ENCODE data around the gene TLE3.

TLE3 gene

GRCh38 chr15:70061696-70062270 lies 35.9 kb downstream of the TLE3 start:
- DNase-seq = no peak

- no peak for DNase-seq
Observed at GRCh38 chr15:70060993-70061305, 36.8 kb downstream of the TLE3 start.

GRCh38 chr15:70060214-70060992 lies 37.3 kb downstream of the TLE3 start:
- DNase-seq = no peak

- DNase-seq = no peak
Observed at GRCh38 chr15:70059476-70060213, 38.1 kb downstream of the TLE3 start.

- DNase-seq = no peak
Observed at GRCh38 chr15:70058642-70059360, 38.9 kb downstream of the TLE3 start.

GRCh38 chr15:70057931-70058641 lies 39.6 kb downstream of the TLE3 start:
- no peak for DNase-seq

- no peak for DNase-seq
Observed at GRCh38 chr15:70056091-70056680, 41.5 kb downstream of the TLE3 start.

- no peak for DNase-seq
Observed at GRCh38 chr15:70055601-70056051, 42.1 kb downstream of the TLE3 start.

GRCh38 chr15:70054884-70055387 lies 42.8 kb downstream of the TLE3 start:
- no peak for DNase-seq

GRCh38 chr15:70054366-70054765 lies 43.4 kb downstream of the TLE3 start:
- DNase-seq = no peak

GRCh38 chr15:70053716-70054229 lies 43.9 kb downstream of the TLE3 start:
- DNase-seq = no peak

GRCh38 chr15:70053001-70053715 lies 44.6 kb downstream of the TLE3 start:
- no peak for DNase-seq

- no peak for DNase-seq
Observed at GRCh38 chr15:70051948-70052633, 45.6 kb downstream of the TLE3 start.

GRCh38 chr15:70050970-70051369 lies 46.7 kb downstream of the TLE3 start:
- no peak for DNase-seq

- no peak for DNase-seq
Observed at GRCh38 chr15:70050441-70050840, 47.3 kb downstream of the TLE3 start.

- no peak for DNase-seq
Observed at GRCh38 chr15:70049701-70050301, 47.9 kb downstream of the TLE3 start.

- no peak for DNase-seq
Observed at GRCh38 chr15:70048578-70049514, 48.9 kb downstream of the TLE3 start.

- no peak for DNase-seq
Observed at GRCh38 chr15:70048198-70048565, 49.5 kb downstream of the TLE3 start.

Measured in stimulated activated CD4-positive, alpha-beta T cell treated with anti-CD3 and anti-CD28 coated beads, Interleukin-4, amount 100 ng/mL, for 1 hour (primary cell).